CD4-positive, alpha-beta T cell (primary cell): ENCODE measurements around the gene UCN2. TPM values are rescaled to one million over a fixed set of nuclear protein-coding genes. Genes with fewer than 3 reads are reported as not detected.

Experiments
- ATAC-seq: fragments of 200-7000 bp; cut with Tn5 transposase; one replicate; pipeline ENCODE4 v1.10.0; 2022; ENCODE audit warnings: mild to moderate bottlenecking; ENCODE audit not compliant: poor library complexity
- CTCF ChIA-PET: fragments of 350-600 bp; sonication (Branson Sonifier 250); formaldehyde crosslinking; loops from one replicate; lab custom pipeline; 2021; ENCODE audit warnings: antibody characterized with exemption, inconsistent platforms; lab: Charles Lee
- POLR2A ChIA-PET: fragments of 350-600 bp; sonication (Branson Sonifier 250); formaldehyde crosslinking; loops from one replicate; lab custom pipeline; 2021; ENCODE audit warnings: antibody characterized with exemption, inconsistent platforms; lab: Charles Lee
- DNase-seq, 14 experiments: peaks; one replicate each; pipeline ENCODE4 v3.0.0-alpha.2; 2013 to 2020; ENCODE audit warnings: mixed read lengths in 2 of 14
- H3K27ac ChIP-seq, 2 donors: one replicate each; pipeline versions ENCODE4 v1.5.1 to v1.7.0; 2013; ENCODE audit warnings: low read length in 2 of 2, low read depth in 1 of 2, mild to moderate bottlenecking in 1 of 2
- H3K27me3 ChIP-seq, 2 experiments: 1 replicate in 1 of 2; 2 replicates in 1 of 2; pipeline versions ENCODE4 v1.6.1 to v1.7.0; 2013; ENCODE audit warnings: low read length in 2 of 2, control low read depth in 1 of 2, mild to moderate bottlenecking in 1 of 2, moderate library complexity in 1 of 2; ENCODE audit not compliant: insufficient read depth in 2 of 2, control insufficient read depth in 1 of 2
- H3K36me3 ChIP-seq: one replicate; pipeline ENCODE4 v1.6.1; 2013; ENCODE audit warnings: low read length, control low read depth; ENCODE audit not compliant: insufficient read depth
- H3K4me1 ChIP-seq: one replicate; pipeline ENCODE4 v1.6.1; 2013; ENCODE audit warnings: low read length, control low read depth; ENCODE audit not compliant: insufficient read depth
- H3K4me3 ChIP-seq: one replicate; pipeline ENCODE4 v1.5.1; 2013; ENCODE audit warnings: mild to moderate bottlenecking, low read length, moderate library complexity
- H3K9me3 ChIP-seq, 2 experiments: 1 replicate in 1 of 2; 2 replicates in 1 of 2; pipeline versions ENCODE4 v1.6.1 to v1.7.0; 2013; ENCODE audit warnings: low read length in 2 of 2, mild to moderate bottlenecking in 2 of 2, control low read depth in 1 of 2, moderate library complexity in 1 of 2; ENCODE audit not compliant: control insufficient read depth in 1 of 2, insufficient read depth in 1 of 2
- H3K27ac Mint-ChIP-seq: one replicate; pipeline ENCODE4 v1.8.0; 2020; ENCODE audit warnings: mixed read lengths
- H3K27me3 Mint-ChIP-seq: one replicate; pipeline ENCODE4 v1.8.0; 2021; ENCODE audit warnings: mixed read lengths
- H3K36me3 Mint-ChIP-seq: one replicate; pipeline ENCODE4 v1.8.0; 2021; ENCODE audit warnings: low read depth, mixed read lengths
- H3K4me1 Mint-ChIP-seq: one replicate; pipeline ENCODE4 v1.8.0; 2021; ENCODE audit warnings: low read depth, mixed read lengths
- H3K4me3 Mint-ChIP-seq: one replicate; pipeline ENCODE4 v1.8.0; 2020; ENCODE audit warnings: mild to moderate bottlenecking, mixed read lengths
- H3K9me3 Mint-ChIP-seq: one replicate; pipeline ENCODE4 v1.8.0; 2020; ENCODE audit warnings: mixed read lengths
- intact Hi-C, 2 experiments: fragments of 100-400 bp; cut with DNase I in 1 of 2; cut with micrococcal nuclease in 1 of 2; formaldehyde crosslinking; loops; one replicate each; pipeline versions ENCODE4 v1.15.1 to v1.9.0; 2023 to 2025; cut with DNase I, micrococcal nuclease
- total RNA-seq, 174 experiments: library from RNA in 2 of 174; stranded (reverse) in 2 of 174; gene quantifications; one replicate each; pipeline ENCODE4 v1.2.3 and lab custom pipeline; 2021 to 2026
- TF ChIP-seq, protein P1 (sequence below): fragments of 200-600 bp; IDR thresholded peaks from one replicate; pipeline ENCODE4 v1.8.0; 2022; ENCODE audit warnings: antibody characterized with exemption, mild to moderate bottlenecking

UCN2 gene
- total RNA-seq, 2 experiments from 2014 or later = not detected

DNA sequence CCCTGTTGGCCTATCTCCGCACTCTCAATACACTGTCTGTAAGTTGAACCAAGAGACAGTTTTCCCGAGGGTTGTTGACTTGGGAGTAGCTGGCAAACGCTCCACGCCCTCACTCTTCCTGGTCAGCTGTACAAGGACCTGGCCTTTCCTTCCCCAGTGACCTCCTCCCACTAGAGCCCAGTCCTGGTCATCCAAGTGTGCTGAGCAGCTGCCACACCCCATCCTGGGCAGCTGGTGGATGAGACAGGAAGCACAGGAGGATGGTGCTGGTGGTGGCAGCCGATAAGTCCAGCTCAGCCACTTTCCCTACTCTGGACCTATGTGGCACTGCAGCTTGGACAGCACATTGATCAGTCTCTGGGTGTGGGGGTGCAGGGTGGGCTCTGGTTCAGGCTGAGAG, 26.8 kb downstream of the UCN2 start:
- H3K36me3 ChIP-seq = peaks cover 2% of the 10 kb centered on the region
- H3K27me3 ChIP-seq = no peaks in the 10 kb centered on the region
- Mint-ChIP-seq H3K9me3 (no peaks in the 10 kb centered on the region), H3K27me3 (no peaks in the 10 kb centered on the region), H3K36me3 (peaks cover 6% of the 10 kb centered on the region), H3K4me3 (no peak overlapping the region), H3K4me1 (no peaks in the 10 kb centered on the region), H3K27ac (no peak overlapping the region)
- ATAC-seq (no peak), DNase-seq (no peak)
- TF ChIP-seq, protein P1, sequence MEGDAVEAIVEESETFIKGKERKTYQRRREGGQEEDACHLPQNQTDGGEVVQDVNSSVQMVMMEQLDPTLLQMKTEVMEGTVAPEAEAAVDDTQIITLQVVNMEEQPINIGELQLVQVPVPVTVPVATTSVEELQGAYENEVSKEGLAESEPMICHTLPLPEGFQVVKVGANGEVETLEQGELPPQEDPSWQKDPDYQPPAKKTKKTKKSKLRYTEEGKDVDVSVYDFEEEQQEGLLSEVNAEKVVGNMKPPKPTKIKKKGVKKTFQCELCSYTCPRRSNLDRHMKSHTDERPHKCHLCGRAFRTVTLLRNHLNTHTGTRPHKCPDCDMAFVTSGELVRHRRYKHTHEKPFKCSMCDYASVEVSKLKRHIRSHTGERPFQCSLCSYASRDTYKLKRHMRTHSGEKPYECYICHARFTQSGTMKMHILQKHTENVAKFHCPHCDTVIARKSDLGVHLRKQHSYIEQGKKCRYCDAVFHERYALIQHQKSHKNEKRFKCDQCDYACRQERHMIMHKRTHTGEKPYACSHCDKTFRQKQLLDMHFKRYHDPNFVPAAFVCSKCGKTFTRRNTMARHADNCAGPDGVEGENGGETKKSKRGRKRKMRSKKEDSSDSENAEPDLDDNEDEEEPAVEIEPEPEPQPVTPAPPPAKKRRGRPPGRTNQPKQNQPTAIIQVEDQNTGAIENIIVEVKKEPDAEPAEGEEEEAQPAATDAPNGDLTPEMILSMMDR = no peak
- POLR2A ChIA-PET = no interaction called here
- H3K4me3 ChIP-seq = no peak overlapping the region
- CTCF ChIA-PET = no interaction called here
- H3K9me3 ChIP-seq = no peaks in the 10 kb centered on the region
- H3K27ac ChIP-seq = no peak overlapping the region
- intact Hi-C loops = no loop called here
- no peaks in the 10 kb centered on the region for H3K4me1 ChIP-seq

DNA sequence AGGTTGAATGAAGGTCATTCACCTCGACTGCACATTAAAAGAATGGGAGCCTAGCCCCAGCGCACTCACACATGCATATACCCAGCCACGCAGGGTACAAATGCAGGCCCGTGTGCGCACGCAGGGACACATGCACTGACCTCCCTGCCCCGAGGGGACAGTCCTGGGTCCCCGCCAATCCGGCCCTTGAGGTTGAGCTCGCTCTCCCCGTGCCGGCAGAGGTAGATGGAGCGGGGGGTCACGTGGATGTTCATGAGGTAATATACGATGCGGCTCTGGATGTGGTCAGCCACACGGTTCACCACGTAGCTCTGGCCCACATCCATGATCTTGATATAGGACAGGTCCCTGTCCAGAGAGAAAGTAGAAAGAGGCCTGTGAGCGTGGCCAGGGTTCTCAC, 27.5 kb downstream of the UCN2 start:
- H3K27ac Mint-ChIP-seq = no peak overlapping the region
- TF ChIP-seq, protein P1 = no peak
- Histone ChIP-seq H3K4me1 (no peaks in the 10 kb centered on the region), H3K9me3 (no peaks in the 10 kb centered on the region), H3K36me3 (peaks cover 2% of the 10 kb centered on the region), H3K27ac (no peak overlapping the region), H3K27me3 (no peaks in the 10 kb centered on the region), H3K4me3 (no peak overlapping the region)
- no peaks in the 10 kb centered on the region for H3K4me1 Mint-ChIP-seq
- ATAC-seq = no peak
- ChIA-PET POLR2A (no interaction called here), CTCF (no interaction called here)
- peaks cover 6% of the 10 kb centered on the region for H3K36me3 Mint-ChIP-seq
- no peak for DNase-seq
- H3K9me3 Mint-ChIP-seq = no peaks in the 10 kb centered on the region
- H3K4me3 Mint-ChIP-seq = no peak overlapping the region
- H3K27me3 Mint-ChIP-seq = no peaks in the 10 kb centered on the region
- intact Hi-C loops = no loop called here

DNA sequence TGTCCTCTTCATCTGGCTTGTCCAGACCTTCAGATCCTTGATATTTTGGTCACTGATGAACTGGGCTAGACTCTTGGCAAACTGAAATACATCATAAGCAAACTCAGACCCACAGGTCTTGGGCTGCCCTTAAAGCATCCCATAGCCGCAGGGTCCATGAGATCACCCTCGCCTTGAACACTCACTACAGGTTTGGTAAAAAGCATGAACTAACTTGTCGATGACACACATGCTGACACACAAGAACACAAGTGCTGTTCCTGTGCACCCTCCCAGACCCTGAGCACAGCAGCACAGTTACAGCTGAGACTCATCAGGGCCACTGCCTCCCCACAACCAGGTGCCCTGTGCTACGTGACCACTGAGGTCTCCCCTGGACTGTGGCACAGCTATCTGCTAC, 28.0 kb downstream of the UCN2 start:
- Mint-ChIP-seq H3K27ac (no peak overlapping the region), H3K4me3 (no peak overlapping the region), H3K27me3 (no peaks in the 10 kb centered on the region), H3K36me3 (peaks cover 6% of the 10 kb centered on the region), H3K9me3 (no peaks in the 10 kb centered on the region), H3K4me1 (no peaks in the 10 kb centered on the region)
- TF ChIP-seq, protein P1 = no peak
- DNase-seq (no peak), ATAC-seq (no peak)
- no peaks in the 10 kb centered on the region for H3K9me3 ChIP-seq
- intact Hi-C loops = no loop called here
- ChIA-PET POLR2A (no interaction called here), CTCF (no interaction called here)
- no peak overlapping the region for H3K4me3 ChIP-seq
- no peak overlapping the region for H3K27ac ChIP-seq
- H3K27me3 ChIP-seq = no peaks in the 10 kb centered on the region
- no peaks in the 10 kb centered on the region for H3K4me1 ChIP-seq
- peaks cover 2% of the 10 kb centered on the region for H3K36me3 ChIP-seq
